ENCODE measurements around the gene CNIH2. TPM values are rescaled to one million over a fixed set of nuclear protein-coding genes. Genes with fewer than 3 reads are reported as not detected.

Gene CNIH2
- total and polyA plus RNA-seq, 2 of the 13 experiments (the other 11 are each of a cell fraction or from before 2014, with no cell fraction given), result 0.60 to 0.69 TPM

DNA sequence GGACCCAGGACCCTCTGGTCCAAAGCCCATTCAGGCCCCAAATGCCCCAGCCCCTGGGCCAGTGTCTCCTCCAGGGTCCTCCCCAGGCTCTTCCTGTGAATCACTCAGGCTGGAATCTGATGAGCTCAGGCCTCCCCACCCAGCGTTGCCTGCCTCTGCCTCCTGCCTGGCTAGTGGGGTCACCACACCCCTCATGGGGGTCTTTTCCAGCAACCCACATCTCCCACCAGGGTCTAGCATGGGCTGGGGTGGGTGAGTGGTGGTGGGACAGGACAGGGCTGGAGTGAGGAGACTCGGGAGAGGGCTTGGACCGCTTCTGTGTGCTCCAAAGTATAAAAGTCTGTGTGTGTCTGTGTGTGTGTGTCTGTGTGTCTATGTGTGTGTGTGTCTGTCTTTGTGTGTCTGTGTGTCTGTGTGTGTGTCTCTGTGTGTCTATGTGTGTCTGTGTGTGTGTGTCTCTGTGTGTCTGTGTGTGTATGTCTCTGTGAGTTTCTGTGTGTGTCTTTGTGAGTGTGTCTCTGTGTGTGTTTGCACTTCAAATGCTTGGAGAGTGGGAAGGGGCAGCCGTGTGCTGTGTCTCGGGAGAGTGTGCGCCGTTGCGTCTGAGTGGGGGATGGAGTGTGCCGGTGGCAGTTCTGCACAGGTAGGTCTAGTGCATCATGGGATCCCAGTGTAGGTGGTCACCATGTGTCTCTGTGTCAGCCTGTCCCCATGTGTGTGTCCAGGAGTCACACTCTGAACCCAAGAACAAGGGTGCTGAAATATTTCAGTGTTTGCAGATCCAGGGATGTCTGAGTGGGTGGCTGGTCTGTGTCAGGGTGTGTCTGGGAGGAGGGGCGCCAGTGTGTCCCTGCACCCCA lies 49.4 kb downstream of the CNIH2 start:
- Histone ChIP-seq H3K36me3 (replicated peaks in 1 of 2; ENCODE audit: control insufficient read depth in 1 of 2, insufficient read depth in 2 of 2, low read length in 2 of 2) (no peaks in the 10 kb centered on the region), H3K9me3 (ENCODE audit: low read length) (no peaks in the 10 kb centered on the region), H2AFZ (ENCODE audit: low read length) (no peak overlapping the region), H3K4me2 (ENCODE audit: low read depth, low read length) (peak overlapping the region; percentile 100), H3K27me3 (ENCODE audit: control insufficient read depth in 1 of 2, insufficient read depth in 2 of 2, low read length in 2 of 2) (peaks cover 0 to 21% of the 10 kb centered on the region in 2 experiments; a peak in 3 of 5 replicates), H3K79me2 (ENCODE audit: insufficient read depth, low read length) (no peaks in the 10 kb centered on the region), H4K20me1 (ENCODE audit: insufficient read depth, low read length) (no peaks in the 10 kb centered on the region), H3K4me1 (ENCODE audit: insufficient read depth, low read length) (peaks cover 64% of the 10 kb centered on the region), H3K27ac (ENCODE audit: extremely low read length, insufficient read depth, low read length) (no peak overlapping the region), H3K9ac (ENCODE audit: insufficient read depth, low read depth, low read length) (peak overlapping the region; percentile 53), H3K4me3 (replicated peaks in 1 of 3; ENCODE audit: insufficient read depth in 1 of 3, low read depth in 2 of 3, low read length in 3 of 3) (peak overlapping the region in 2 of 3 experiments; percentile 11 to 76; a peak in 3 of 6 replicates)
- ChIA-PET CTCF (ENCODE audit: low intra/inter-chr PET ratio, low total read pairs) (interaction anchor here (1.2 to 3.4 kb wide), 5 partner anchors 16 to 105 kb away, joined by 4 to 68 read pairs (median 7); no protein-coding TSS in a partner anchor), POLR2A (interaction anchor here (1.0 to 1.8 kb wide), 4 partner anchors 9 to 39 kb away, joined by 7 to 40 read pairs (median 12); partner anchors contain the start of genes CD248, RIN1 and YIF1A)
- ATAC-seq (peak; percentile 31), DNase-seq (ENCODE audit: low spot score) (no peak), FAIRE-seq (no peak)
- in situ Hi-C loops (cut with HindIII; ENCODE audit: extremely low pct_ligation_motif_present, low pct_unique_long_range_greater_than_20kb), result loop anchor here (5.0 kb wide), 1 partner anchor 35 kb away; the partner anchor contains the start of gene TMEM151A
- no TSS peak for BruUV-seq (replicated peaks)
- intact Hi-C loops (cut with micrococcal nuclease; ENCODE audit: unreplicated experiment), result loop anchor here (1.0 to 5.0 kb wide), 2 partner anchors 16 to 545 kb away; partner anchors contain the start of gene AP5B1
- 37% methylated on average over 9 of the region's 10 CpGs for WGBS (ENCODE audit: low lambda C conversion rate)
- TF ChIP-seq TEF (CRISPR knock-in tag; IDR thresholded peaks at IDR 0.05), result no peak
- no peak for TF ChIP-seq ZNF430 (CRISPR knock-in tag; IDR thresholded peaks at IDR 0.05)
- no peak for TF ChIP-seq ZNF326 (CRISPR knock-in tag; IDR thresholded peaks at IDR 0.05; ENCODE audit: borderline replicate concordance)
- no peak for TF ChIP-seq ZNF629 (CRISPR knock-in tag; conservative IDR thresholded peaks at IDR 0.05)
- peak; percentile 11 for TF ChIP-seq SKI (IDR thresholded peaks at IDR 0.05; ENCODE audit: partially characterized antibody)
- 0 out of 2 replicates have a peak, but pooled peaks have one; percentile 28 for TF ChIP-seq ZNF501 (CRISPR knock-in tag; IDR thresholded peaks at IDR 0.05)
- TF ChIP-seq, protein P1, sequence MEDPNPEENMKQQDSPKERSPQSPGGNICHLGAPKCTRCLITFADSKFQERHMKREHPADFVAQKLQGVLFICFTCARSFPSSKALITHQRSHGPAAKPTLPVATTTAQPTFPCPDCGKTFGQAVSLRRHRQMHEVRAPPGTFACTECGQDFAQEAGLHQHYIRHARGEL (CRISPR knock-in tag; IDR thresholded peaks at IDR 0.05), result no peak
- no peak for TF ChIP-seq ZNF33B (CRISPR knock-in tag; IDR thresholded peaks at IDR 0.05)
- peak; percentile 37; the same call in 1 of the 2 replicates for TF ChIP-seq ZBTB7A (CRISPR knock-in tag; IDR thresholded peaks at IDR 0.05)
- no peak for TF ChIP-seq RXRA (CRISPR knock-in tag; IDR thresholded peaks at IDR 0.05)
- TF ChIP-seq ZBTB43 (CRISPR knock-in tag; conservative IDR thresholded peaks at IDR 0.05), result 0 out of 2 replicates have a peak, but pooled peaks have one; percentile 2
- TF ChIP-seq FOXA3 (CRISPR knock-in tag; IDR thresholded peaks at IDR 0.05), result no peak
- no peak for TF ChIP-seq FIP1L1 (IDR thresholded peaks at IDR 0.05; ENCODE audit: borderline replicate concordance, insufficient read depth, low read depth, low read length)
- no peak for TF ChIP-seq SRY (CRISPR knock-in tag; IDR thresholded peaks at IDR 0.05)
- no peak for TF ChIP-seq ZNF652 (CRISPR knock-in tag; IDR thresholded peaks at IDR 0.05; ENCODE audit: borderline replicate concordance, low read depth)
- TF ChIP-seq MAF1 (CRISPR knock-in tag; IDR thresholded peaks at IDR 0.05; ENCODE audit: borderline replicate concordance), result no peak
- TF ChIP-seq GTF2F1 (IDR thresholded peaks at IDR 0.05; ENCODE audit: low read length), result no peak
- TF ChIP-seq CBX2 (IDR thresholded peaks at IDR 0.05; ENCODE audit: low read depth, low read length), result no peak
- no peak for TF ChIP-seq CBX2 (CRISPR knock-in tag; IDR thresholded peaks at IDR 0.05; ENCODE audit: low read depth)

Measured in HepG2 (cell line).